SK-N-MC (cell line): ENCODE measurements around the gene ZNF654.
"Not testable (repeated sequence)": the region's sequence is repeated elsewhere in the genome, so short reads cannot be mapped to it uniquely, and the experiment has no call there.

Experiments used
- DNase-seq: peaks from one replicate; pipeline ENCODE4 v3.0.0-alpha.2; 2011; ENCODE audit warnings: low read depth, low spot score
- H3K27ac ChIP-seq: fragments of 200-600 bp; sonication (generic); 2 replicates; pipeline ENCODE4 v1.5.1; 2016; ENCODE audit warnings: mixed run types
- H3K36me3 ChIP-seq: fragments of 200-600 bp; sonication (generic); 2 replicates; pipeline ENCODE4 v1.6.1; 2017; ENCODE audit warnings: antibody characterized with exemption, low read length, mixed read lengths; ENCODE audit not compliant: insufficient read depth
- H3K4me3 ChIP-seq: fragments of 200-600 bp; sonication (generic); 2 replicates; pipeline ENCODE4 v1.5.1; 2016
- H3K9ac ChIP-seq: fragments of 200-600 bp; sonication (generic); 2 replicates; pipeline ENCODE4 v1.8.0; 2017; ENCODE audit warnings: mixed run types, mixed read lengths; ENCODE audit not compliant: insufficient read length
- H3K9me3 ChIP-seq: fragments of 200-600 bp; sonication (generic); 2 replicates; pipeline ENCODE4 v1.6.1; 2017; ENCODE audit warnings: low read depth, mild to moderate bottlenecking, antibody characterized with exemption, low read length, moderate library complexity, mixed read lengths
- EZH2 ChIP-seq: fragments of 200-600 bp; sonication (generic); IDR thresholded peaks from one replicate; pipeline ENCODE4 v1.6.1; 2017; ENCODE audit warnings: antibody characterized with exemption
- FOXP2 ChIP-seq: optimal IDR thresholded peaks from 2 replicates; pipeline ENCODE3; 2011; ENCODE audit warnings: mild to moderate bottlenecking, moderate library complexity; ENCODE audit not compliant: insufficient read depth; ENCODE audit errors: extremely low read length, control extremely low read depth
- POLR2AphosphoS5 ChIP-seq: IDR thresholded peaks from 2 replicates; pipeline ENCODE4 v1.6.1; 2012; ENCODE audit warnings: mild to moderate bottlenecking, low read depth, low read length, borderline replicate concordance

ZNF654 gene

DNA sequence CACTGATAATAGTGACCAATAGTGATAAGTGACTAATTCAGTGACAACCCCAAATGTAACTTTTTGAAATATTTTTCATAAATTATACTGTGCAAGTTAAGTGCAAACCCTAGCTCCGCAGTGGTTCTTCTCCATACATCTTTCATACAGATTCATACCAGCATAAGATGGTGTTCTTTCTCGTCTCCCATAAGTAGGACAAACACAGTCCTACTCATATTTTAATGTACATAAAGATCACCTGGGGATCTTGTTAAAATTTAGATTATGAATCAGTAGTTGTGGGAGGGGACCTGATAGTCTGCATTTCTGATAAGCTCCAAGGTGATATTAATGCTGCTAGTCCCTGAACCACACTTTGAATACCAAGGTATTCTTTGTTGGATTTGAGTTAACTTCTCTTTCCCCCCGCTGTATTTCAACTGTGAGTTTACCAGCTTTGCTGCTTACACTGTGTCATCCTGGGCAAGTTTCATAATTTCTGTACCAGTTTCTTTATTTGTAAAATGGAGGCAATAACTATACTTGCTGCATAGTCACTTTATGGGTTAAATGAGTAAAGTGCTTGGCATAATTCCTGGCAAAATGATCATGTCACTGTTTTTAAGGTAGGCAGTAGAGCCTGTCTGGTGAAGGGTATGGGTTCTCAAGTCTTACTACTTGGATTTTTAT lies 56.0 kb downstream of the ZNF654 start:
- TF ChIP-seq FOXP2 (no peak), POLR2AphosphoS5 (no peak), EZH2 (no peak)
- Histone ChIP-seq H3K9ac (no peak overlapping the region), H3K27ac (no peak overlapping the region), H3K9me3 (no peaks in the 10 kb centered on the region), H3K4me3 (no peak overlapping the region), H3K36me3 (peaks cover 43% of the 10 kb centered on the region)
- no peak for DNase-seq

DNA sequence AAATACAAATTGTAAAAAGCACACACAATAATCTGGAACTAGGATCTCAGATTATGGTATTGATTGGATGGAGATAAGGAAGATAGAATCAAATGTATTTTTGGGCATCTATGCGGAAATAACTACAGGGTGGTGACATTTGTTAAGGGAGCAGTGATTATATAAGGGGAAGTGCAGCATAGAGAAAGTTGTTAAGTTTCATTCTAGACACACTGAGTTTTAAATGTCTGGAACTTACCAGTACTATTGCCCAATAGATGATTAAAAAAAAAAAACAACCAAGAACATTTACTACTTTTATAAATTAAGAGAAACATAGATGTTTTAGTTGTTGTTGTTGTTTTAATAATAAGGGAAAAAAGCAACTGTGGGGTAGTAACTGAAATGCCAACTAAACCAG lies 58.6 kb downstream of the ZNF654 start:
- no peak for DNase-seq
- no peak overlapping the region for H3K4me3 ChIP-seq

DNA sequence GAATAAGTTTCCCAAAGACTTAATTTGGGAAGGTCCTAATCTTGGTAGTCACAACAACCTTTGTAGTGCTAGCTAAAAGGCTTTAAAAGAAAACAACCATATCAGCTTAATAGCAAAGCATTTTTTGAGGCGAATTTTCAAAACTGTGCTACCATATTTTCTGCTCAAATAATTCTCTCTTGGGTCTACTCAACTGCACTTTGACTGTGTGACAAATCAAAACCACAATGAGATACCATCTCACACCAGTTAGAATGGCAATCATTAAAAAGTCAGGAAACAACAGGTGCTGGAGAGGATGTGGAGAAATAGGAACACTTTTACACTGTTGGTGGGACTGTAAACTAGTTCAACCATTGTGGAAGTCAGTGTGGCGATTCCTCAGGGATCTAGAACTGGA lies 59.5 kb downstream of the ZNF654 start:
- not testable (repeated sequence) for H3K9me3 ChIP-seq, DNase-seq
- H3K36me3 ChIP-seq: peaks cover 57% of the 10 kb centered on the region

More for the DNA sequence above, 58.6 kb downstream of the ZNF654 start:
- no peak for TF ChIP-seq FOXP2
- TF ChIP-seq POLR2AphosphoS5: no peak
- no peak for TF ChIP-seq EZH2
- H3K36me3 ChIP-seq: peaks cover 55% of the 10 kb centered on the region
- H3K9me3 ChIP-seq: no peaks in the 10 kb centered on the region
- H3K27ac ChIP-seq: no peak overlapping the region
- no peak overlapping the region for H3K9ac ChIP-seq

DNA sequence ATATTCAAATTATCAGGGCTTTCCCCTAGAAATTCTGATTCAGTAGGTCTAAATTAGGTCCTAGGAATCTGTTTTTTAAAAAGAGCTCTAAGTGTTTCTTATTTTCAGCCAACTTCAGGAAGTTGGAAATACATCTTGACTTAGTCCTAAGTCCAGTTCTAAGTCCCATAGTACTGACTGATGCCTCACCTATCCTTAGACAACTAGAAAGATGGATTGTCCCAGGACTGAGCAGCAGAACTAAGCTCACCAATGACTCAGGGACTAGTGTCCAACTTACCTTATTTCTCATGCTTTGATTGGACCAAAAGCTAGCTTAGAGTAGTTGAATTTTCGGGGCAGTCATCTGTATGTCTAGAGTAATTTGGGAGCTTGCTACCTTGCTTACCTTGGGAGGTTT lies 64.5 kb downstream of the ZNF654 start:
- no peaks in the 10 kb centered on the region for H3K9me3 ChIP-seq
- H3K36me3 ChIP-seq: peaks cover 32% of the 10 kb centered on the region
- no peak overlapping the region for H3K27ac ChIP-seq
- H3K9ac ChIP-seq: no peak overlapping the region
- DNase-seq: no peak
- TF ChIP-seq POLR2AphosphoS5 (no peak), EZH2 (no peak), FOXP2 (no peak)
- H3K4me3 ChIP-seq: no peak overlapping the region

More for the DNA sequence above, 59.5 kb downstream of the ZNF654 start:
- H3K4me3 ChIP-seq, H3K27ac ChIP-seq, H3K9ac ChIP-seq: not testable (repeated sequence)

DNA sequence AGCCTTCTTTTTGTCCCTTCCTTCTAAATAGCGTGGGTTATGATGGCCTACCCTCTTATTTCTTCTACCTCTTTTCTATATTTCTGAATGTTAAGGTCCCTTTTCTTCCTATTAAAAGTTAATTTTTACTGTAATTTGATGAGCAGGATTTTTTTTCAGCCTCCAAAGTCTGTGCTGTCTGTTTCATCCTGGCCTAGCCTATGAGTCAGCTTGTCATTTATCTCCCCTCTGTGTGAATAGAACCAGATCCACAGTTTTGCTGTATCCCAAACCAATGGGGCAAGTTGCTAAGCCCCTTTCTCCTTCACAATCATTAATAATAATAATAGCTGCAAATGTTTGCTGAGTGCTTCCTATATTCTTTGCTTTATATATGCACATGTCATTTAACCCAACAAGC lies 72.6 kb downstream of the ZNF654 start:
- H3K36me3 ChIP-seq: peaks cover 74% of the 10 kb centered on the region
- no peak for DNase-seq
- H3K4me3 ChIP-seq: no peak overlapping the region
- no peak for TF ChIP-seq FOXP2
- TF ChIP-seq POLR2AphosphoS5: no peak
- no peak for TF ChIP-seq EZH2
- no peak overlapping the region for H3K9ac ChIP-seq
- no peak overlapping the region for H3K27ac ChIP-seq
- no peaks in the 10 kb centered on the region for H3K9me3 ChIP-seq

DNA sequence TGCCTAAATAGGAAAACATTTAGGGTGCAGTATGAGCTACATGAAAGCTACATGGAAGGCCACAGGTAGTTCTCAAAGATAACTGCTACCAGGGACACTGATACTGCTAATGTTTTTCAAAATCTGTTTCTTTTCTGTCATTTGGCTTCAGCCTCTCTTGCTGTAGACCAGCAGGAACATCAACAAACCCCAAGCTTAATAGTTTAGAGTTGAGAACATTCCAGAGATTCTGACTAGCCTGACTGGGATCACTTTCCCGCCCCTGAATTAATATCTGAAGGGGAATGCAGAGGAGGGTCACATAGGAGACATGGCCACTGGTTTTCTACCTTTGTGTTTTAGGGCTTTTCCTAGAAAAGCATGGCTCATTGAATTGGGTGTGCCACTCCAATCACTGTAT lies 73.8 kb downstream of the ZNF654 start:
- Histone ChIP-seq H3K9ac (no peak overlapping the region), H3K36me3 (peaks cover 85% of the 10 kb centered on the region), H3K4me3 (no peak overlapping the region), H3K27ac (no peak overlapping the region), H3K9me3 (no peaks in the 10 kb centered on the region)
- no peak for TF ChIP-seq POLR2AphosphoS5
- TF ChIP-seq EZH2: no peak
- no peak for TF ChIP-seq FOXP2
- DNase-seq: no peak

DNA sequence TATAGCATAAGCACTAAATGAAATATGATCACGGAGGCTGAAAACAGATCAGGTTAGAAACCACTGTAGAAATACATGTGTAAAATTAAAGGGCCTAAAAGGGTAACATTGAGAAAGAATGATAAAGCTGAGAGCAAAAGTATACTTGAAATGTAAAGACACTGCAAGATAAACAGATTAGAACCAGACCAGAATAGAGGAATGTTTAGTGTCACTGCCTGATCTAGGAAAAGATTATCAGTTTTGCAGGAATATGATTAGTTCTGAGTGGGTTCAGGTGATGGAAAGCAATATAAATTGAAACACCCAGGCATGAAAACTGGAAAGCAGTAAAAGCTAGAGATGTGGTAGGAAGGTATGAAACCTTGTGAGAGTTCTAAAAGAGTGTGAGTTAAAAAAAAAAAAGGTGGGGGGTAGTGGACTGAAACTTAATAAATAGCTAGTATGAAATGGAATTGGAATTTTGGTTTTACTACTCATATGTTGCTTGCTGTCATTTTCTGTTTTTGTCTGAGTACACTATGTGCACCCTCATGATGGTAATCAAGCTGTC lies 74.7 kb downstream of the ZNF654 start:
- no peak for DNase-seq
- H3K9me3 ChIP-seq: no peaks in the 10 kb centered on the region
- H3K4me3 ChIP-seq: no peak overlapping the region
- no peak overlapping the region for H3K27ac ChIP-seq
- H3K9ac ChIP-seq: no peak overlapping the region
- TF ChIP-seq FOXP2 (no peak), EZH2 (no peak), POLR2AphosphoS5 (no peak)
- peaks cover 91% of the 10 kb centered on the region for H3K36me3 ChIP-seq

DNA sequence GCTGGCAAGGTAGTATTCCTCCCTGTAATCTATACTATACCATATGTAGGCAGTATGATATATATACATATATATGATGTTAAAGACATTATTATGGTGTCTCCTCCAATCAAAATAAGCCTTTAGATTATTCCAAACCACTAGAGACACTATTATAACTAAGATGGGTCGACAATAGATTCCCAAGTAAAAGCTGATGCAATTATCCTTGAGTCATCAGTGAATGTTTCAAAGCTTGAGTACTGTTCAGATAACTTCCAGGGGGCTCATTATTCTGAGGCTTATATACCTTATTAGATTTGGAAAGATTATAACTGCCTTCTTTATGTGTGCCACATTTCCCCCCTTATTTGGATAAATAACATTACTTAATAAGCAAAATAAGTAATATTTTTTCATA lies 78.8 kb downstream of the ZNF654 start:
- peaks cover 78% of the 10 kb centered on the region for H3K36me3 ChIP-seq
- TF ChIP-seq POLR2AphosphoS5 (no peak), FOXP2 (no peak), EZH2 (no peak)
- H3K9ac ChIP-seq: no peak overlapping the region
- no peaks in the 10 kb centered on the region for H3K9me3 ChIP-seq
- no peak overlapping the region for H3K4me3 ChIP-seq
- no peak overlapping the region for H3K27ac ChIP-seq
- no peak for DNase-seq

DNA sequence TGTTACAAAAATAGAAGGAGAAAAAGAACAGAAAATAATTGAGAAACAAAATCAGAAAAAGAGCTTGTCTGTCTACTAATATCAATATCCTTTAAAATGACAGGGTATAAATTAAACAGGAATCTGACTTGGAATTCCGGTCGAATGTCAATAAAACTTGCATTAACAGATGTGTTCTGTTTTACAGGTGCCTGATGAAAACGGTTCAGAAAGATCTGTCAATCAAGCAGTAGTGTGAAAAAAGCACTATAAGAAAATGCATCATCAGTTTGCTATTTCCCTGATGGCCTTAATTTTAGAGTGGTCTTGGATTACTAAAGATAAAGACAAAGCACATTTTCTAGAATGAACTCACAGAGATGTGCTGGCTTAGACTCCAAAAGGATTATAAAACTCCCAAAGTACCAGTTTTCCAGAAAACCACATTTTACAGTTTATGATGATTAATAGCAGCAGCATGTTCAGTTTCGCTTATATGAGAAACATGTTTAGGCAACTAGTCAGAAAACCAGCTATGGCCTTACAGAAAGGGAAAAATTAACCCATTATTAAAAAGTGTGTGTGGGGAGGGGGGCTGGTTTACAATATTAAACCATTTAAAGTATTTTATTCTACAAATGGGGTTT lies 82.5 kb downstream of the ZNF654 start:
- peak overlapping the region; percentile 48; the same call in 1 of the 2 replicates for H3K27ac ChIP-seq
- H3K9ac ChIP-seq: no peak overlapping the region
- no peak for DNase-seq
- peak overlapping the region; percentile 6 for H3K4me3 ChIP-seq
- H3K36me3 ChIP-seq: peaks cover 45% of the 10 kb centered on the region
- TF ChIP-seq FOXP2 (no peak), POLR2AphosphoS5 (no peak), EZH2 (no peak)
- no peaks in the 10 kb centered on the region for H3K9me3 ChIP-seq
